Measurements from ENCODE around the gene MAPK7. TPM values are rescaled to one million over a fixed set of nuclear protein-coding genes. Genes with fewer than 3 reads are reported as not detected.

The MAPK7 gene
- total RNA-seq, 2 donors from 2014 or later, result 22.3 to 43.1 TPM

DNA sequence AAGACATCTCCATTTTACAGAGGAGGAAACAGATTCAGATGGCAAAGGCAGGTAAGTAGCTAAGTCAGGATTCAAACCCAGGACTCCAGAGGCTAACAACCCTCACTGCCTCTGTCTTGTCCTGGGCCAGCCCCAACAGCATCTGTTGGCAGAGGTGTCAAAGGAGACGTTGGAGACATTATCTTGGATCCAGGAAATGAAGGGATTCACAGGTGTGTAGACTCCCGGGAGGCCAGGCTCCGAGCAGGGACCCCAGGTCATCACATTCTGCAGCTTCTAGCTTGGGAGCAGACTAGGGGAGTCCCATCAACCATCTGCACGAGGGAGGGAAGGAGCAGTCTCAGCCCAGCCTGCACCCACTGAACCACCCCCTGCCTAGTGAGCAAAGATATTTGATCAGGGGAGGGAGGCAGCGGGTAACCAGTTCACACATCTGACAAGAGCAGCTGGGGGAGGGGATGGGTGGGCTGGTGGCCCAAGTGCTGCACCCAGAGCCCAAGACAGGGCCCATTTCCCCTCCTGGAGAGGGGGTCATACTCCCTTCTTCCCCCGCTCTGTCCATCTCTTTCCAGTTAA lies 14.8 kb upstream of the MAPK7 start:
- Histone ChIP-seq H3K9me3 (no peaks in the 10 kb centered on the region), H3K4me1 (replicated peaks) (no peaks in the 10 kb centered on the region), H3K27ac (no peak overlapping the region), H3K36me3 (no peaks in the 10 kb centered on the region), H3K27me3 (replicated peaks; ENCODE audit: insufficient read depth) (no peaks in the 10 kb centered on the region), H3K4me3 (no peak overlapping the region)
- TF ChIP-seq CTCF (IDR thresholded peaks at IDR 0.05) (no peak), POLR2AphosphoS5 (IDR thresholded peaks at IDR 0.05) (no peak), POLR2A (IDR thresholded peaks at IDR 0.05) (no peak)
- WGBS, result 50% methylated on average over 6 of the region's 6 CpGs
- intact Hi-C loops (cut with DNase I), result loop anchor here (5.0 kb wide), 2 partner anchors 144 to 399 kb away; no protein-coding TSS in a partner anchor
- DNase-seq (ENCODE audit: low spot score), result no peak

DNA sequence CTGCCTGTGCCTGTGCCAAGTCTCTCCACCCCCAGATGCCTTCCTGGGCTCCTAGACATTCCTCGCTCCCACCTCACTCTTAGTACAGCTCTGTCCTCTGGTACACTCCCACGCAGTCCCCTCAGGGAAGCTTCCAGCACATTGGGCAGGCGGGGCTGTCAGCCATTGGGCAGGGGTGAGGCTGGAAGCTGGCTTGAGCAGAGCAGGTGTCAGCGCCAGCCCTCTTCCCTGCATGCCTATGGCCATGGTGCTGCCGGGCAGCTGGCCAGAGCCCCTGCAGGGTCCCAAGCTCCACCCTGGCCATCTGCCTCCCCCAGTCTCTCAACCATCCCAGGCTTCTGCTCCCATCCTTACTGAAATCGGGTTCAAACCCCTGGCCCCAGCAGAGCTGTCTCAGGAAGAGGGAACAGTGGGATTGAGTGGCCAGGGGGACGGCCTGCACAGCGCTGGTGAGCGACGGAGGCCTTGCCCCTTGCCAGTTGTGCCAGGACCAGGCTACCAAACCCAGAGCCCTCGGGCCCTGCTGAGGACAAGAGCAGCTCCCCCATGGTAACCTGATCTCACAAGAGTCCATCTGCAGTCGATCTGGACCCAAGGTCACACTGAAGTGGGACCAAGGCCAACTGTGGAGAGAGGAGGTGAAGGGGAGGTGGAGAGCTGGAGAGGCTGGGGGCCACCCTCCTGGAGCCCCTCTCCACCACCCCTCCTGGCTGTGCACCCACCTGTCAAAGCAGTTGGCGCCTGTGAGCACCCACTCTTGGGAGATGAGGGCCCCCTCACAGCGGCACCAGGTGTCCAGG lies 13.4 kb upstream of the MAPK7 start:
- intact Hi-C loops (cut with DNase I), result loop anchor here (5.0 kb wide), 2 partner anchors 142 to 397 kb away; no protein-coding TSS in a partner anchor
- H3K9me3 ChIP-seq, result no peaks in the 10 kb centered on the region
- no peaks in the 10 kb centered on the region for H3K36me3 ChIP-seq
- 63% methylated on average over 14 of the region's 14 CpGs for WGBS
- H3K27me3 ChIP-seq (replicated peaks; ENCODE audit: insufficient read depth), result no peaks in the 10 kb centered on the region
- no peak overlapping the region for H3K27ac ChIP-seq
- H3K4me1 ChIP-seq (replicated peaks), result no peaks in the 10 kb centered on the region
- DNase-seq (ENCODE audit: low spot score), result no peak
- H3K4me3 ChIP-seq, result no peak overlapping the region
- no peak for TF ChIP-seq POLR2A (IDR thresholded peaks at IDR 0.05)
- no peak for TF ChIP-seq CTCF (IDR thresholded peaks at IDR 0.05)
- TF ChIP-seq POLR2AphosphoS5 (IDR thresholded peaks at IDR 0.05), result no peak

DNA sequence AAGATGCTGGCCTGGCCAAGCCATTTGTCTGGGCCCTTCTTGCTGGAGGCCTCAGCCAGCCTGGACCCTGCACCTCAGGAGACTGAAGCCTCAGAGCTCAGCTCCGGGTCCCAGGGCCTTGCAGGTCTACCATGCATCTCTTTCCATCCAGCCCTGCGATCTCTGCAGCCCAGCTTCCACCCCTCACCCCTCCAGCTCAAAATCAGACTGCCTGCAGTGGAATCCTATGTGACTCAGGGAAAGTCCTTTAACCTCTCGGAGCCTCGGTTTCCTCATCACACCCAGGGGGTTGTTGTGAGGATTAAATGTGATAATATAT lies 12.8 kb upstream of the MAPK7 start:
- intact Hi-C loops (cut with DNase I), result no loop called here
- no peak overlapping the region for H3K27ac ChIP-seq
- H3K36me3 ChIP-seq, result no peaks in the 10 kb centered on the region
- no peaks in the 10 kb centered on the region for H3K9me3 ChIP-seq
- TF ChIP-seq POLR2A (IDR thresholded peaks at IDR 0.05), result no peak
- no peak for TF ChIP-seq CTCF (IDR thresholded peaks at IDR 0.05)
- TF ChIP-seq POLR2AphosphoS5 (IDR thresholded peaks at IDR 0.05), result no peak
- H3K4me3 ChIP-seq, result no peak overlapping the region
- DNase-seq (ENCODE audit: low spot score), result no peak
- 84% methylated on average over 4 of the region's 4 CpGs for WGBS
- H3K27me3 ChIP-seq (replicated peaks; ENCODE audit: insufficient read depth), result no peaks in the 10 kb centered on the region
- H3K4me1 ChIP-seq (replicated peaks), result no peaks in the 10 kb centered on the region

- H3K36me3 ChIP-seq, result no peaks in the 10 kb centered on the region
- H3K4me1 ChIP-seq (replicated peaks), result no peaks in the 10 kb centered on the region
- intact Hi-C loops (cut with DNase I), result no loop called here
- H3K27me3 ChIP-seq (replicated peaks; ENCODE audit: insufficient read depth), result no peaks in the 10 kb centered on the region
- no peaks in the 10 kb centered on the region for H3K9me3 ChIP-seq
- WGBS, result 93% methylated on average over 9 of the region's 9 CpGs
- H3K4me3 ChIP-seq, result no peak overlapping the region
- no peak overlapping the region for H3K27ac ChIP-seq
- TF ChIP-seq POLR2A (IDR thresholded peaks at IDR 0.05), result no peak
- no peak for TF ChIP-seq CTCF (IDR thresholded peaks at IDR 0.05)
- no peak for TF ChIP-seq POLR2AphosphoS5 (IDR thresholded peaks at IDR 0.05)
- no peak for DNase-seq (ENCODE audit: low spot score)
Observed at GRCh38 chr17:19365833-19366636, 12.3 kb upstream of the MAPK7 start.

Data from prostate gland (tissue), 2 donors.